Vagina (tissue), 2 donors: Measurements from ENCODE around the gene ATP5ME. TPM values are rescaled to one million over a fixed set of nuclear protein-coding genes. Genes with fewer than 3 reads are reported as not detected.

Experiments
- DNase-seq, 2 donors: peaks; one replicate each; pipeline ENCODE4 v3.0.0-alpha.2; 2017; ENCODE audit errors: extremely low spot score in 2 of 2
- H3K27ac ChIP-seq: fragments of 200-600 bp; sonication (generic); one replicate; pipeline ENCODE4 v1.5.1; 2019
- H3K27me3 ChIP-seq: fragments of 200-600 bp; sonication (generic); one replicate; pipeline ENCODE4 v1.5.1; 2019
- H3K36me3 ChIP-seq, 2 donors: fragments of 200-600 bp; sonication (generic); one replicate each; pipeline ENCODE4 v1.5.1; 2017 to 2019
- H3K4me1 ChIP-seq: fragments of 200-600 bp; sonication (generic); one replicate; pipeline ENCODE4 v1.5.1; 2019
- H3K4me3 ChIP-seq, 2 donors: fragments of 200-600 bp; sonication (generic); 1 replicate in 1 of 2; 2 replicates in 1 of 2; pipeline ENCODE4 v1.5.1; 2016 to 2019
- H3K9me3 ChIP-seq: fragments of 200-600 bp; sonication (generic); one replicate; pipeline ENCODE4 v1.5.1; 2019
- POLR2A ChIP-seq, 2 donors: fragments of 450-650 bp; IDR thresholded peaks; one replicate each; pipeline ENCODE4 v1.6.1; 2017; ENCODE audit warnings: antibody characterized with exemption in 2 of 2, mild to moderate bottlenecking in 2 of 2, moderate library complexity in 2 of 2
- POLR2AphosphoS5 ChIP-seq, 2 donors: sonication (generic); formaldehyde crosslinking; IDR thresholded peaks; one replicate each; pipeline ENCODE4 v1.9.0; 2017; ENCODE audit warnings: antibody characterized with exemption in 2 of 2, mild to moderate bottlenecking in 2 of 2, low read depth in 1 of 2; ENCODE audit not compliant: insufficient read depth in 1 of 2
- intact Hi-C: fragments of 100-400 bp; cut with DNase I; formaldehyde crosslinking; loops from one replicate; pipeline ENCODE4 v1.15.1; 2023
- total RNA-seq: library from RNA; depleted of rRNA; stranded (reverse); fragments of >200 nt; gene quantifications from one replicate; pipeline ENCODE4 v1.2.3, GENCODE V29; 2016
- TF ChIP-seq, protein P1 (sequence below), 3 experiments: fragments of 450-650 bp in 2 of 3; fragments of 200-600 bp in 1 of 3; sonication (generic) in 1 of 3; IDR thresholded peaks; one replicate each; pipeline ENCODE4 v1.5.1; 2017 to 2019; ENCODE audit warnings: antibody characterized with exemption in 3 of 3, mild to moderate bottlenecking in 2 of 3, moderate library complexity in 2 of 3

Gene ATP5ME
- total RNA-seq, 1 donor from 2014 or later: 181 TPM

DNA sequence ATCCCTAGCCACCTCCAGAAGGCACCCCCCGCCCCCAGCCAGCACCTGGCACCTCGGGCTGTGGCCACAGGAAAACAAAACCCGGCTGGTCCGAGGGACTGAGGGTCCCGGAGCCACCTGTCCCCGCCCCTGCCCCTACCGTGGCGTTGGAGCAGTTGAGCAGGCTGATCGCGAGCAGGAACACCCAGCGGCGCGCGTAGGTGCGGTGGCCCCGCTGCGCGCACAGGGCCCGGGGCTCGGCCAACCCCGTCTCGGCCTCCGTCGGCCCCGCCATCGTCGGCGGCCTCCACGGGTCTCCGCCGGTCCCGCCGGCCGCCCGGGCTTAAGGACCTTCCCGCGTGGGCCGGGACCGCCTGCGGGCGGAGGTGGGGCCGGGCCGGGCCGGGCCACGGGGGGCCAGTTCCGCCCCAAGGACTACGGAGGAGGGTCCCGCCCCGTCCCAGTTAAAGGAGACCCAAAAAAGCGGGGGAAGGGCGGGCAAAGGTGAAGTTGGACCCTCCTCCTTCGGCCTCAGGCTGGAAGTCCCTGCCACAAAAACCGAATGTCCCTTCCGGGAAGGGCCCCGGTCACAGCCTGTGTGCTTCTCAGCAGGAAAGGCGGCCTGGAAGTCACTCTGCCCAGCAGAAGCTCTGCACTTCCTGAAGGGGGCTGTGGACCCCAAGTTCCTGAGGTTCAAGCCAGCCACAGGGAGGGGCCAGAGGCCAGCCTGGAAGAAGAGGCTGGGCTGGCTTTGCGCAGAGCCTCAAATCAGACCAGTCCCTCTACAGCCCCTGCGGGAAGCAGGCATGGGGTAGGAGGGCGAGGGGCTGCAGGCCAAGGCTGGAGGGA, 15.0 kb upstream of the ATP5ME start, which contains the start of gene SLC49A3:
Gene SLC49A3 (minus strand): TSS at position 298 of the 828 bp plus-strand sequence. CDS start 24 bp downstream, at position 274.
- intact Hi-C loops: no loop called here
- TF ChIP-seq, protein P1, sequence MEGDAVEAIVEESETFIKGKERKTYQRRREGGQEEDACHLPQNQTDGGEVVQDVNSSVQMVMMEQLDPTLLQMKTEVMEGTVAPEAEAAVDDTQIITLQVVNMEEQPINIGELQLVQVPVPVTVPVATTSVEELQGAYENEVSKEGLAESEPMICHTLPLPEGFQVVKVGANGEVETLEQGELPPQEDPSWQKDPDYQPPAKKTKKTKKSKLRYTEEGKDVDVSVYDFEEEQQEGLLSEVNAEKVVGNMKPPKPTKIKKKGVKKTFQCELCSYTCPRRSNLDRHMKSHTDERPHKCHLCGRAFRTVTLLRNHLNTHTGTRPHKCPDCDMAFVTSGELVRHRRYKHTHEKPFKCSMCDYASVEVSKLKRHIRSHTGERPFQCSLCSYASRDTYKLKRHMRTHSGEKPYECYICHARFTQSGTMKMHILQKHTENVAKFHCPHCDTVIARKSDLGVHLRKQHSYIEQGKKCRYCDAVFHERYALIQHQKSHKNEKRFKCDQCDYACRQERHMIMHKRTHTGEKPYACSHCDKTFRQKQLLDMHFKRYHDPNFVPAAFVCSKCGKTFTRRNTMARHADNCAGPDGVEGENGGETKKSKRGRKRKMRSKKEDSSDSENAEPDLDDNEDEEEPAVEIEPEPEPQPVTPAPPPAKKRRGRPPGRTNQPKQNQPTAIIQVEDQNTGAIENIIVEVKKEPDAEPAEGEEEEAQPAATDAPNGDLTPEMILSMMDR (IDR thresholded peaks at IDR 0.05): no peak
- TF ChIP-seq POLR2A (IDR thresholded peaks at IDR 0.05) (no peak), POLR2AphosphoS5 (IDR thresholded peaks at IDR 0.05; ENCODE audit: insufficient read depth in 1 of 2, low read depth in 1 of 2) (no peak)
- H3K4me3 ChIP-seq: peak within 1 kb of the TSS; percentile 50 to 51
- peak within 1 kb of the TSS; percentile 85 for H3K27ac ChIP-seq
- H3K27me3 ChIP-seq: no peaks in the 10 kb centered on the region
- no peaks in the 10 kb centered on the region for H3K9me3 ChIP-seq
- no peaks in the 10 kb centered on the region for H3K36me3 ChIP-seq
- H3K4me1 ChIP-seq: peaks cover 35% of the 10 kb centered on the region
- DNase-seq: no peak

DNA sequence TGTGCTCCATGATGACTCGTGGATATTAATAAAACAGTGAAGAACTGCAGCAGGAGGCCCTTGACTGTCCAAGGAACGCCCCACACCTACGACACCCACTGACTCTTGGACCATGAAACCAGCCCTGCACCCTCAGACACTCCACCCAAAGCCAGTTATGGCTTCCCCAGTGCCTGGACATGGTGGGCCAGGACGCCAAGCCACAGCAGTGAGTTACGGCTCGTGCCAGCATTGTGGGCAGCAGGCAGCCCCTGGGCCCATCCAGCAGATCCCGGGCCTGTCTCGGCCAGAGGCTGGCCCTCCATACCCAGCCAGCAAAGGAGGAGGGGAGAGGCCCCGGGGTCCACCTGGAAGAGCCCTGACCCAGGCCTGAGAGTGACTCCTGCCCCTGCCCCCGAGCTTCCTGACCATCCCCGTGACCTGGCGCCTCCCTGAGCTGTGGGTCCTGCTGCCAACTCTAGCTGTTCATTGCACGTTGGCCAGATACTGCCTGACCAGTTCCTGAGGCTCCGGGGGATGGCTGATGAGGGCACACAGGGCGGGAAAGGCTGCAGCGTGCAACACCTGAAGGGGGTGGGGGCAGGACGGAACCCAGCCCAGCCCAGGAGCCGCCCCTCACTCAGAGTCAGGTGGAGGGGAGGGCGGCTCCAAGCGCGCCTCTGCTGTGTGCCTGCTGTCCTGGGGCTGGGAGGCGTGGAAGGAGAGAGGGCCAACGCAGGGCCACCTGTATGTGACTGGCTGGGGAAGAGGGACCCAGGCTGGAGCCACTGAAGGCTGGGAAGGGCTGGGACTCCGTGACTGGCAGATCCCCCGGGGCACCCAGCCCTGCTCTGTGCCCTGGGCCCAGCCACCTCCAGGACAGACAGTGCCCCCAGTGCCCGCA, 14.1 kb upstream of the ATP5ME start:
- H3K27ac ChIP-seq: peak overlapping the region; percentile 85
- H3K4me1 ChIP-seq: peaks cover 41% of the 10 kb centered on the region
- TF ChIP-seq POLR2A (IDR thresholded peaks at IDR 0.05) (no peak), POLR2AphosphoS5 (IDR thresholded peaks at IDR 0.05; ENCODE audit: insufficient read depth in 1 of 2, low read depth in 1 of 2) (no peak)
- TF ChIP-seq, protein P1 (IDR thresholded peaks at IDR 0.05): no peak
- peak overlapping the region; percentile 50 to 51 for H3K4me3 ChIP-seq
- H3K36me3 ChIP-seq: no peaks in the 10 kb centered on the region
- DNase-seq: no peak
- no peaks in the 10 kb centered on the region for H3K9me3 ChIP-seq
- intact Hi-C loops: no loop called here
- no peaks in the 10 kb centered on the region for H3K27me3 ChIP-seq

DNA sequence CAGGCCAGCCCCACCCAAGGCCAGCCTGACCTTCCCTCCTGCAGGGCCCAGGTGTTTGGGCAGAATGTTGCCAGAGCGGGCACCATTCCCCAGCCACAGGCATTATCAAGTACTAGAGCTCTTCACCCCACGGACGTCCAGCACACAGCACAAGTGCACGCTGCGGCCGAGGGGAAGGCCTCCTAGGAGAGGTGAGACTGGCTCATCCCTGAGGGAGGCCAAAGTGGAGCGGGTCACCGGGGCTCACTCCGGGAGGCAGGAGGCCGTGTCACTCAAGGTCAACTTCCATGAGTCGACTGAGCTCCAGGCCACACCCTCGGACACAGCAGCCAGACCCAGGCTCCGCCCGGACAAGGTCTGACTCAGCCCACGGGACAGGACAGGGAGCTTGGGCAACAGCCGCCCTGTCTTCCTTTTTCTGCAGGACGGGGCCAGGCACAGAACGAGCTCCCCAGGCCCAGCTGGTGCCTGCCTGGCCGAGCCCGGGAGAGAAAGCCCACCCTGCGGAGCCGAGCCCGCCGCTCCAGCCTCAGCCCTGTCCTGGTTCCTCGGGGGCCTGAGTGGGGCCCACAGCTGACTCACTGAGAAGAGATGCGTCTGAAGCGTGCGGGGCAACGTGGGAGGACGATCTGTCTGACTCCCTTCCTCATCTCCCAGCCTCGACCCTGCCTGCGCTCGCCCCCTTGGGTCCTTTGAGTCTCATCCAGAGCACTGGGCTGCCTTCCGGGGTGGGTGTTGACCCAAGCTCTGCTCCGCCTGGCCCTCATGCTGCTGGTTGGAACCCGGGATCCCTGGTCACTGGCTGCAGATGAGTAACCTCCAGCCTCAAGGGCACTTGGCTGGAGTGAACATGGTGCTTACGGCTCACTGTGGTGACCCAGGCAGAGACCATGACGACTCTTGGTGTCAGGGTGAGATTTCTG, 13.2 kb upstream of the ATP5ME start:
- DNase-seq: no peak
- H3K36me3 ChIP-seq: no peaks in the 10 kb centered on the region
- H3K9me3 ChIP-seq: no peaks in the 10 kb centered on the region
- intact Hi-C loops: no loop called here
- peak; percentile 73 to 88 for TF ChIP-seq POLR2AphosphoS5 (IDR thresholded peaks at IDR 0.05; ENCODE audit: insufficient read depth in 1 of 2, low read depth in 1 of 2)
- TF ChIP-seq, protein P1 (IDR thresholded peaks at IDR 0.05): no peak
- peak in 1 of 2 donors; percentile 59 for TF ChIP-seq POLR2A (IDR thresholded peaks at IDR 0.05)
- H3K4me1 ChIP-seq: peaks cover 43% of the 10 kb centered on the region
- peak overlapping the region; percentile 85 for H3K27ac ChIP-seq
- peak overlapping the region; percentile 37 to 51 for H3K4me3 ChIP-seq
- H3K27me3 ChIP-seq: no peaks in the 10 kb centered on the region

DNA sequence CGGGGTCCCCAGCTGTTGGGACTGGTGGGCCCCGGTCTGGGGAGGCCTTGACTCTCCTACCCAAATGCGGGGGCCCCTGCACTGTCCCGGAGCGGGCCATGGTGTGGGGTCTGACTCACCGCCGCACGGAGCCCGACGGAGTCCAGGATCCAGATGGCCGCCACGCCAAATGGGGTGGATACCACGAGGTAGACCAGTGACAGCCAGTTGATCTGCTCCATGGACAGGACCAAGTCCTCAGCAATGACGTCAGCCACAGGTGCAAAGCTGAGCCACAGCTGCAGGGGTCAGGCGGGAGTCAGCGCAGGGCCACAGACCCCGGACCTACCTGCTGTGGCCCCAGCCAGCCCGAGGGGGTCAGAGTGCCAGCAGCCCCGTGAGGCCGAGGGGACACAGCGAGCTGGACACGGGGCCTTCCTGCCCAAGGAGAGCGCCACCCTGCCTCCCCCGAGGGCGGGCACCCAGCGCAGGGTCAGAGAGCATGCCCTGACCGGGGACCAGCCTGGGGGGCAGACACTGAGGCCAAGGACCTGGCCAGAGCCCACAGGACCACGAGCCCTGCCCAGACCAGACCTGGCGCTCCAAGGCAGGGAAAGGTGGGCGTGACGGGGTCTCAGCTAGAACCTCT, 12.5 kb upstream of the ATP5ME start:
- TF ChIP-seq, protein P1 (IDR thresholded peaks at IDR 0.05): no peak
- TF ChIP-seq POLR2A (IDR thresholded peaks at IDR 0.05) (no peak), POLR2AphosphoS5 (IDR thresholded peaks at IDR 0.05; ENCODE audit: insufficient read depth in 1 of 2, low read depth in 1 of 2) (no peak)
- no peaks in the 10 kb centered on the region for H3K9me3 ChIP-seq
- peak overlapping the region in 1 of 2 donors; percentile 37 for H3K4me3 ChIP-seq
- intact Hi-C loops: no loop called here
- H3K27ac ChIP-seq: peak overlapping the region; percentile 85
- peaks cover 50% of the 10 kb centered on the region for H3K4me1 ChIP-seq
- H3K36me3 ChIP-seq: no peaks in the 10 kb centered on the region
- no peak for DNase-seq
- no peaks in the 10 kb centered on the region for H3K27me3 ChIP-seq
